ENCODE results near the gene KIAA1217. TPM values are rescaled to one million over a fixed set of nuclear protein-coding genes. Genes with fewer than 3 reads are reported as not detected.

KIAA1217 gene
- total and polyA plus RNA-seq, 2 of the 4 experiments (the other 2 are of a cell fraction), result 3.4 to 4.4 TPM

DNA sequence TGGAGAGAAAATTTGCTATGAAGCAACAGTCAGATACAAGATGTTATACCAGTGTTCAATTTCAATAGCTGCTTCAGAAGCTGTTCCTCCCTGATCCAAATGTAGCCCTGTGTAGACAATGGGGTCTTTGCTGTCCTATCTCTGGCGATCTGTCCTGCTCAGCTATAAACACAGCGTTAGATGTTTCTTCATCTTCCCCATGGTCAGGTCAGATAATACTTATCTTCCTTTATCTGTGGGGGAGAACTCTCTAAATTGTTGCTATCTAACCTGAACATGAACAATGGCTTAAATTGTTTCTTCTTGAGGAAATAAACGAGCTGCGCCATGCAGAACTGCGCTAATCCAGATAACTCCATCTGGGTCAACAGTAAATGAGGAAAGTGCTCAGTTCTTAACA lies 15.6 kb upstream of the KIAA1217 start:
- Histone ChIP-seq H4K20me1 (ENCODE audit: insufficient read depth, low read length) (no peaks in the 10 kb centered on the region), H3K4me2 (ENCODE audit: low read depth, low read length) (no peak overlapping the region), H2BK20ac (ENCODE audit: low read depth, low read length) (no peak overlapping the region), H2BK15ac (ENCODE audit: low read depth, low read length) (no peak overlapping the region), H3K27me3 (ENCODE audit: control insufficient read depth, insufficient read depth, low read length) (no peaks in the 10 kb centered on the region; the same call in 1 of the 2 replicates), H3K79me1 (ENCODE audit: low read depth in 1 of 2, low read length in 2 of 2) (no peaks in the 10 kb centered on the region), H4K8ac (ENCODE audit: low read depth in 2 of 2, low read length in 2 of 2) (no peak overlapping the region), H3K56ac (ENCODE audit: extremely low read depth, insufficient read depth, low read length) (no peak overlapping the region), H3K36me3 (ENCODE audit: control insufficient read depth, insufficient read depth, low read length) (no peaks in the 10 kb centered on the region), H3K27ac (ENCODE audit: insufficient read depth, low read length) (no peak overlapping the region), H3K9ac (ENCODE audit: low read depth, low read length) (no peak overlapping the region), H3K23ac (ENCODE audit: low read depth, low read length) (no peak overlapping the region), H4K91ac (ENCODE audit: insufficient read depth, low read depth, low read length) (no peak overlapping the region), H3K4me3 (ENCODE audit: insufficient read depth, low read depth, low read length) (no peak overlapping the region), H3K14ac (replicated peaks; ENCODE audit: low read depth, low read length) (no peak overlapping the region), H3K9me1 (ENCODE audit: insufficient read depth, low read length) (no peaks in the 10 kb centered on the region), H3K9me3 (ENCODE audit: control insufficient read depth, insufficient read depth, low read length) (no peaks in the 10 kb centered on the region), H3K4me1 (ENCODE audit: control insufficient read depth, insufficient read depth, low read length) (no peaks in the 10 kb centered on the region), H3K18ac (ENCODE audit: low read depth, low read length) (no peak overlapping the region), H2AFZ (replicated peaks; ENCODE audit: low read length, poor library complexity) (no peak overlapping the region), H4K5ac (ENCODE audit: low read depth, low read length) (no peak overlapping the region), H2BK120ac (ENCODE audit: low read depth, low read length) (no peak overlapping the region), H3K4ac (ENCODE audit: low read depth, low read length) (no peak overlapping the region), H2AK9ac (replicated peaks; ENCODE audit: low read depth, low read length, poor library complexity) (no peak overlapping the region), H2BK5ac (ENCODE audit: low read depth, low read length, poor library complexity, severe bottlenecking) (no peak overlapping the region), H2AK5ac (ENCODE audit: low read depth, low read length) (no peak overlapping the region)
- intact Hi-C loops (cut with micrococcal nuclease) (no loop called here), in situ Hi-C loops (cut with MboI; ENCODE audit: low sequenced_read_pairs) (loop anchor here (10.0 kb wide), 1 partner anchor 321 kb away; no protein-coding TSS in a partner anchor), dilution Hi-C loops (cut with HindIII; ENCODE audit: low sequenced_read_pairs, unreplicated experiment) (no loop called here)
- TF ChIP-seq, protein P1, sequence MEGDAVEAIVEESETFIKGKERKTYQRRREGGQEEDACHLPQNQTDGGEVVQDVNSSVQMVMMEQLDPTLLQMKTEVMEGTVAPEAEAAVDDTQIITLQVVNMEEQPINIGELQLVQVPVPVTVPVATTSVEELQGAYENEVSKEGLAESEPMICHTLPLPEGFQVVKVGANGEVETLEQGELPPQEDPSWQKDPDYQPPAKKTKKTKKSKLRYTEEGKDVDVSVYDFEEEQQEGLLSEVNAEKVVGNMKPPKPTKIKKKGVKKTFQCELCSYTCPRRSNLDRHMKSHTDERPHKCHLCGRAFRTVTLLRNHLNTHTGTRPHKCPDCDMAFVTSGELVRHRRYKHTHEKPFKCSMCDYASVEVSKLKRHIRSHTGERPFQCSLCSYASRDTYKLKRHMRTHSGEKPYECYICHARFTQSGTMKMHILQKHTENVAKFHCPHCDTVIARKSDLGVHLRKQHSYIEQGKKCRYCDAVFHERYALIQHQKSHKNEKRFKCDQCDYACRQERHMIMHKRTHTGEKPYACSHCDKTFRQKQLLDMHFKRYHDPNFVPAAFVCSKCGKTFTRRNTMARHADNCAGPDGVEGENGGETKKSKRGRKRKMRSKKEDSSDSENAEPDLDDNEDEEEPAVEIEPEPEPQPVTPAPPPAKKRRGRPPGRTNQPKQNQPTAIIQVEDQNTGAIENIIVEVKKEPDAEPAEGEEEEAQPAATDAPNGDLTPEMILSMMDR (conservative IDR thresholded peaks at IDR 0.05; ENCODE audit: low read depth, low read length), result no peak
- TF ChIP-seq CHD1 (IDR thresholded peaks at IDR 0.05; ENCODE audit: low read depth, low read length) (no peak), POLR2A (IDR thresholded peaks at IDR 0.05; ENCODE audit: low read depth, low read length) (no peak), FOS (IDR thresholded peaks at IDR 0.05; ENCODE audit: low read depth, low read length) (no peak), MXI1 (IDR thresholded peaks at IDR 0.05; ENCODE audit: borderline replicate concordance, low read depth, low read length) (no peak), CEBPB (IDR thresholded peaks at IDR 0.05; ENCODE audit: low read depth, low read length) (no peak), SMC3 (IDR thresholded peaks at IDR 0.05; ENCODE audit: low read depth, low read length) (no peak), MAZ (IDR thresholded peaks at IDR 0.05; ENCODE audit: borderline replicate concordance, low read depth, low read length) (no peak), RAD21 (IDR thresholded peaks at IDR 0.05; ENCODE audit: low read length) (no peak), RCOR1 (IDR thresholded peaks at IDR 0.05; ENCODE audit: insufficient replicate concordance, low read length) (no peak), RFX5 (IDR thresholded peaks at IDR 0.05; ENCODE audit: low read depth, low read length) (no peak), MAFK (IDR thresholded peaks at IDR 0.05; ENCODE audit: low read depth, low read length) (no peak), BHLHE40 (IDR thresholded peaks at IDR 0.05; ENCODE audit: low read depth, low read length) (no peak), NFE2L2 (IDR thresholded peaks at IDR 0.05; ENCODE audit: low read depth, low read length) (no peak)
- TF ChIP-seq, protein P2, sequence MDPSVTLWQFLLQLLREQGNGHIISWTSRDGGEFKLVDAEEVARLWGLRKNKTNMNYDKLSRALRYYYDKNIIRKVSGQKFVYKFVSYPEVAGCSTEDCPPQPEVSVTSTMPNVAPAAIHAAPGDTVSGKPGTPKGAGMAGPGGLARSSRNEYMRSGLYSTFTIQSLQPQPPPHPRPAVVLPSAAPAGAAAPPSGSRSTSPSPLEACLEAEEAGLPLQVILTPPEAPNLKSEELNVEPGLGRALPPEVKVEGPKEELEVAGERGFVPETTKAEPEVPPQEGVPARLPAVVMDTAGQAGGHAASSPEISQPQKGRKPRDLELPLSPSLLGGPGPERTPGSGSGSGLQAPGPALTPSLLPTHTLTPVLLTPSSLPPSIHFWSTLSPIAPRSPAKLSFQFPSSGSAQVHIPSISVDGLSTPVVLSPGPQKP (IDR thresholded peaks at IDR 0.05; ENCODE audit: borderline replicate concordance, low read depth, low read length), result no peak
- TF ChIP-seq, protein P3, sequence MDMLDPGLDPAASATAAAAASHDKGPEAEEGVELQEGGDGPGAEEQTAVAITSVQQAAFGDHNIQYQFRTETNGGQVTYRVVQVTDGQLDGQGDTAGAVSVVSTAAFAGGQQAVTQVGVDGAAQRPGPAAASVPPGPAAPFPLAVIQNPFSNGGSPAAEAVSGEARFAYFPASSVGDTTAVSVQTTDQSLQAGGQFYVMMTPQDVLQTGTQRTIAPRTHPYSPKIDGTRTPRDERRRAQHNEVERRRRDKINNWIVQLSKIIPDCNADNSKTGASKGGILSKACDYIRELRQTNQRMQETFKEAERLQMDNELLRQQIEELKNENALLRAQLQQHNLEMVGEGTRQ (IDR thresholded peaks at IDR 0.05; ENCODE audit: low read depth, low read length), result no peak
- no TSS peak for BruUV-seq (replicated peaks)
- DNase-seq (no peak), ATAC-seq (ENCODE audit: low read depth) (no peak)
- POLR2A ChIA-PET (ENCODE audit: unreplicated experiment), result no interaction called here
- no CpG with 5 or more reads among the region's 5 CpGs for WGBS, 2 experiments (ENCODE audit: extremely low coverage in 2 of 2, insufficient read length in 1 of 2)
- CTCF ChIA-PET, result no interaction called here
